ENCODE measurements around the gene PRDM16. TPM values are rescaled to one million over a fixed set of nuclear protein-coding genes. Genes with fewer than 3 reads are reported as not detected.
A peak's percentile ranks its signal among the peaks of the same experiment; 100 is the strongest.

The PRDM16 gene
- polyA plus RNA-seq, 3 donors: not detected

DNA sequence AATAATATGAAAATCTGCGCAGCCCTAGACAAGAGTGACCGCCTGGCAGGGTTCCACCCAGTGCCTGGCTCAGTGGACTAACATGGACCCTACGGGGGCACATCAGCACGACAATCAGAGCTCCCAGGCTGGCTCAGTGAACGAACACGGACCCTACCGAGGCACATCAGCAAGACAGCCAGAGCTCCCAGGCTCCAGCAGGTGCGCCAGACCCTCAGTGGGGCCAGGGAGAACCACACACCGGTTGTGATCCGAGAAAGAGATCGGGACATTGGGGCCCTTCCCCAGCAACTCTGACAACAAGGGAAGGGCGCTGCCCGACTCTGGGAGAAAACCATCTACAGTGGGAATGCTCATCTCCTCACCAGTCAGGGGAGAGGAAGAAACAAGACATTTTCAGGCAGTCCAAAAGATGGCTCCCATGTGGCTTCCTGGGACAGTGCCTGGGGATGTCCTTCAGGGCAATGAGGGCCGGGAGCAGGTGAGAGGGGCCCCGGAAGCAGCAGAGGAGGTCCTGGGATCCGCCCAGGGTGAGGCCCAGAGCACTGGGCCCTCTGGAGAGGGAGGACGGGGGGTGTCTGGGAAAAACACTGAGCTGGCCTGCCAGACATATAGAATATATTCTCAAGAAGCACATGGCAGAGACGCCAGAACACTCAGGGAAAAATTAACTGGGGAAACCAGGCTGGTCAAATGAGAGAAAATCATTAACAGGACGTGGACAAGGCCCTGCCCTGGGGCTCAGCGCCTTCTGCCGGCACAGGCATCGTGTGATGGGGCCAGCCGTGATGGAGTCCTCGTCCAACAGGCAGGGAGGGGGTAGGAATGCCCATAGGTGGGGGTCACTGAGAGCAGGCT is 390.3 kb downstream of the PRDM16 start:
- Histone ChIP-seq H3K27me3 (ENCODE audit: control insufficient read depth in 2 of 2, insufficient read depth in 2 of 2, low read length in 2 of 2) (peaks cover 0 to 7% of the 10 kb centered on the region in 2 donors), H3K36me3 (replicated peaks in 1 of 2; ENCODE audit: control insufficient read depth in 1 of 2, insufficient read depth in 2 of 2, low read length in 2 of 2) (no peaks in the 10 kb centered on the region), H3K79me2 (ENCODE audit: insufficient read depth, low read length) (no peaks in the 10 kb centered on the region), H4K20me1 (ENCODE audit: insufficient read depth, low read length) (no peaks in the 10 kb centered on the region), H2AFZ (ENCODE audit: insufficient read depth, low read depth, low read length, poor library complexity, severe bottlenecking) (no peak overlapping the region), H3K4me2 (replicated peaks; ENCODE audit: extremely low read depth, low read length, poor library complexity, severe bottlenecking) (no peak overlapping the region), H3K4me1 (ENCODE audit: control insufficient read depth in 1 of 2, insufficient read depth in 2 of 2, low read length in 2 of 2) (peaks cover 3 to 7% of the 10 kb centered on the region in 2 donors), H3K9ac (ENCODE audit: insufficient read depth, low read length, poor library complexity, severe bottlenecking) (no peak overlapping the region), H3K4me3 (replicated peaks in 1 of 3; ENCODE audit: low read depth in 2 of 3, low read length in 3 of 3) (no peak overlapping the region), H3K9me3 (replicated peaks in 1 of 2; ENCODE audit: control insufficient read depth in 1 of 2, insufficient read depth in 1 of 2, low read length in 2 of 2) (no peaks in the 10 kb centered on the region), H3K27ac (ENCODE audit: low read depth in 1 of 2, low read length in 2 of 2) (no peak overlapping the region)
- TF ChIP-seq CTCF (IDR thresholded peaks at IDR 0.05): no peak
- DNase-seq: no peak
- Mint-ChIP-seq H3K9me3 (no peaks in the 10 kb centered on the region), H3K27ac (no peak overlapping the region), H3K27me3 (ENCODE audit: low read depth in 3 of 3) (peaks cover 8 to 26% (median 21%) of the 10 kb centered on the region in 3 donors), H3K4me3 (peak overlapping the region in 1 of 2 donors; percentile 33), H3K4me1 (peaks cover 4% of the 10 kb centered on the region), H3K36me3 (no peaks in the 10 kb centered on the region)
- WGBS (ENCODE audit: insufficient coverage): 92% methylated on average over 19 of the region's 24 CpGs
- intact Hi-C loops (cut with micrococcal nuclease): no loop called here

GRCh38 chr1:3459940-3460671 is 391.1 kb downstream of the PRDM16 start:
- H4K20me1 ChIP-seq (ENCODE audit: insufficient read depth, low read length): no peaks in the 10 kb centered on the region
- H3K79me2 ChIP-seq (ENCODE audit: insufficient read depth, low read length): no peaks in the 10 kb centered on the region
- intact Hi-C loops (cut with micrococcal nuclease): no loop called here
- H3K4me2 ChIP-seq (replicated peaks; ENCODE audit: extremely low read depth, low read length, poor library complexity, severe bottlenecking): no peak overlapping the region
- H2AFZ ChIP-seq (ENCODE audit: insufficient read depth, low read depth, low read length, poor library complexity, severe bottlenecking): no peak overlapping the region
- peaks cover 0 to 5% of the 10 kb centered on the region in 2 donors for H3K27me3 ChIP-seq (ENCODE audit: control insufficient read depth in 2 of 2, insufficient read depth in 2 of 2, low read length in 2 of 2)
- H3K9me3 ChIP-seq (replicated peaks in 1 of 2; ENCODE audit: control insufficient read depth in 1 of 2, insufficient read depth in 1 of 2, low read length in 2 of 2): no peaks in the 10 kb centered on the region
- no peaks in the 10 kb centered on the region for H3K9me3 Mint-ChIP-seq
- no peaks in the 10 kb centered on the region for H3K36me3 Mint-ChIP-seq
- H3K4me3 ChIP-seq (replicated peaks in 1 of 3; ENCODE audit: low read depth in 2 of 3, low read length in 3 of 3): no peak overlapping the region
- H3K27me3 Mint-ChIP-seq (ENCODE audit: low read depth in 3 of 3): peaks cover 6 to 24% (median 18%) of the 10 kb centered on the region in 3 donors
- H3K9ac ChIP-seq (ENCODE audit: insufficient read depth, low read length, poor library complexity, severe bottlenecking): no peak overlapping the region
- no peaks in the 10 kb centered on the region for H3K36me3 ChIP-seq (replicated peaks in 1 of 2; ENCODE audit: control insufficient read depth in 1 of 2, insufficient read depth in 2 of 2, low read length in 2 of 2)
- H3K27ac ChIP-seq (ENCODE audit: low read depth in 1 of 2, low read length in 2 of 2): no peak overlapping the region
- TF ChIP-seq CTCF (IDR thresholded peaks at IDR 0.05): no peak
- 95% methylated on average over 23 of the region's 23 CpGs for whole genome bisulfite sequencing (ENCODE audit: insufficient coverage)
- H3K27ac Mint-ChIP-seq: no peak overlapping the region
- H3K4me1 ChIP-seq (ENCODE audit: control insufficient read depth in 1 of 2, insufficient read depth in 2 of 2, low read length in 2 of 2): peaks cover 0 to under 1% of the 10 kb centered on the region in 2 donors
- peaks cover 2% of the 10 kb centered on the region for H3K4me1 Mint-ChIP-seq
- no peak overlapping the region for H3K4me3 Mint-ChIP-seq
- no peak for DNase-seq

All from CD14-positive monocyte (primary cell).